GM21717 (cell line): ENCODE results near the gene IL9.

Source experiments
- ATAC-seq: cut with Tn5 transposase; IDR thresholded peaks from one replicate; pipeline ENCODE4 v1.9.1; 2021; ENCODE audit warnings: mild to moderate bottlenecking, moderate library complexity; ENCODE audit not compliant: unreplicated experiment

The IL9 gene

GRCh38 chr5:135843571-135844337 lies 51.9 kb downstream of the IL9 start:
- no peak for ATAC-seq

GRCh38 chr5:135842737-135843136 lies 52.9 kb downstream of the IL9 start:
- no peak for ATAC-seq
